ENCODE data around the gene CCL26. TPM values are rescaled to one million over a fixed set of nuclear protein-coding genes. Genes with fewer than 3 reads are reported as not detected.
A peak's percentile ranks its signal among the peaks of the same experiment; 100 is the strongest.

The CCL26 gene
- total RNA-seq, 6 experiments from 2014 or later: not detected

DNA sequence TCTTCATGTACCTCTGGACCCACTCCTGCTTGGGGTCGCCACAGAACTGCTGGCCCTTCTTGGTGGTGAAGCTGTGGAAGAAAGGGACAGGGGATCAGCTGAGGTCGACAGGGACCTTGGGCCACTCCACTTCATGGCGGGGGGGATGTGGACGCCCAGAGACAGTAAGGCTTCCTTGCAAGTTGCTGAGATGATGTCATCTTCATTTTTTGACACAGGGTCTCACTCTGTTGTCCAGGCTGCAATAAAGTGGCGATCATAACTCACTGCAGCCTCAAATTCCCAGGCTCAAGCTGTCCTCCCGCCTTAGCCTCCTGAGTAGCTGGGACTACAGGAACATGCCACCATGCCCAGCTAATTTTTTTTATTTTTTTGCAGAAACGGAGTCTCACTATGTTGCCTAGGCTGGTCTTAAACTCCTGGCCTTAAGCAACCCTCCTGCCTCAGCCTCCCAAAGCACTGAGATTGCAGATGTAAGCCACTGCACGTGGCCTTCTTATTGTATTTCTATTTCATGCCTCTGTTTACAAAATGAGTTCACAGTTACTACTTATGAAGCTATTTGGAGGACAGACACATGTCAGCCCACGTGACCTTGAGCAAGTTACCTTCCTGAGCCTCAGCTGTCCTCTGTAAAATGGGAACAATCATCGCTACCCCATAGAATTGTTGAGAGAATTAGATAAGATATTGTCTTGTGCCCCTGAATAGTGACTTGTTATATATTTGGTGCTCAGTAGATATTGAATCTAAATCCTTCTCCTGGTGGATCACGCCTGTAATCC lies 40.1 kb upstream of the CCL26 start:
- WGBS (ENCODE audit: insufficient coverage, low coverage, low lambda C conversion rate, missing lambda C conversion rate): 84% methylated on average over 6 of the region's 11 CpGs
- intact Hi-C loops (cut with DNase I): no loop called here
- TF ChIP-seq, protein P1, sequence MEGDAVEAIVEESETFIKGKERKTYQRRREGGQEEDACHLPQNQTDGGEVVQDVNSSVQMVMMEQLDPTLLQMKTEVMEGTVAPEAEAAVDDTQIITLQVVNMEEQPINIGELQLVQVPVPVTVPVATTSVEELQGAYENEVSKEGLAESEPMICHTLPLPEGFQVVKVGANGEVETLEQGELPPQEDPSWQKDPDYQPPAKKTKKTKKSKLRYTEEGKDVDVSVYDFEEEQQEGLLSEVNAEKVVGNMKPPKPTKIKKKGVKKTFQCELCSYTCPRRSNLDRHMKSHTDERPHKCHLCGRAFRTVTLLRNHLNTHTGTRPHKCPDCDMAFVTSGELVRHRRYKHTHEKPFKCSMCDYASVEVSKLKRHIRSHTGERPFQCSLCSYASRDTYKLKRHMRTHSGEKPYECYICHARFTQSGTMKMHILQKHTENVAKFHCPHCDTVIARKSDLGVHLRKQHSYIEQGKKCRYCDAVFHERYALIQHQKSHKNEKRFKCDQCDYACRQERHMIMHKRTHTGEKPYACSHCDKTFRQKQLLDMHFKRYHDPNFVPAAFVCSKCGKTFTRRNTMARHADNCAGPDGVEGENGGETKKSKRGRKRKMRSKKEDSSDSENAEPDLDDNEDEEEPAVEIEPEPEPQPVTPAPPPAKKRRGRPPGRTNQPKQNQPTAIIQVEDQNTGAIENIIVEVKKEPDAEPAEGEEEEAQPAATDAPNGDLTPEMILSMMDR (IDR thresholded peaks at IDR 0.05): no peak
- TF ChIP-seq POLR2A (IDR thresholded peaks at IDR 0.05): no peak
- no peak overlapping the region for H3K4me3 ChIP-seq
- ATAC-seq: no peak
- H3K36me3 ChIP-seq: no peaks in the 10 kb centered on the region
- no peaks in the 10 kb centered on the region for H3K9me3 ChIP-seq
- no peak overlapping the region for H3K27ac ChIP-seq
- no peak for DNase-seq
- no peaks in the 10 kb centered on the region for H3K4me1 ChIP-seq
- no peaks in the 10 kb centered on the region for H3K27me3 ChIP-seq

DNA sequence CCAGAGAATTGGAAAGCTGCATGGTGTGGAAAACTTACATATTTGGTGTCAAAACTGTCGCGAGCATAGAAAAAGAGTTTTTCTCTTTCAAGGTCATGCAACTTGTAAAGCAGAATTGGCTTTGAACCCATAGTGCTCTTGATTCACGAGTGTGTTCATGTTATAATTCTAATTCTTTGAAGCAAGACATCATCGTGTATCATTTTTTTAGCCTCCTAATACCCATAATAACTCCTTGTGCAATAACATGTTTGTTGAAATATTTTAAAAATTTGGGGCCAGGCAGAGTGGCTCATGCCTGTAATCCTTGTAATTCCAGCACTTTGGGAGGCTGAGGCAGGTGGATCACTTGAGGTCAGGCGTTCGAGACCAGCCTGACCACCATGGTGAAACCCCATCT lies 37.4 kb upstream of the CCL26 start:
- no peak overlapping the region for H3K4me3 ChIP-seq
- H3K27me3 ChIP-seq: no peaks in the 10 kb centered on the region
- 68% methylated on average over 4 of the region's 6 CpGs for WGBS (ENCODE audit: insufficient coverage, low coverage, low lambda C conversion rate, missing lambda C conversion rate)
- intact Hi-C loops (cut with DNase I): no loop called here
- H3K36me3 ChIP-seq: no peaks in the 10 kb centered on the region
- TF ChIP-seq POLR2A (IDR thresholded peaks at IDR 0.05): no peak
- TF ChIP-seq, protein P1 (IDR thresholded peaks at IDR 0.05): no peak
- no peak overlapping the region for H3K27ac ChIP-seq
- no peaks in the 10 kb centered on the region for H3K4me1 ChIP-seq
- DNase-seq (no peak), ATAC-seq (no peak)
- peaks cover 0 to 3% (median 0%) of the 10 kb centered on the region in 4 donors for H3K9me3 ChIP-seq

DNA sequence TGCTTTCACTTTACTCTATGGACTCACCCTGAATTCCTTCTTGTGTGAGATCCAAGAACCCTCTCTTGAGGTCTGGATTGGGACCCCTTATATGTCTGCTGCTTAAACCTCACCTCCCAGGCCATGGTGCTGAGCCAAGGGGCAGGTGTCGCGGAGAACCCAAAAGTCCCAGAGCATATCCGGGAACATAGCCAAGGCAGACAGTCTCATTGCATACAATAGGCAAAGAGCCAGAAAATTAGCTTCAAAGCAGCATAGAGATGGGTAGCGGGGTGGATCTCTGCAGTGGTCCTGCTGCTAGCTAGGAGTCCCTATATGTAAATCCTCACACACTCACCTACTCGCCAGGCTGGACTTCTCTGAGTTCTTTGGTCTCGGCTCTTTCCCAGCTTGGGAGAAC lies 36.1 kb upstream of the CCL26 start:
- WGBS (ENCODE audit: insufficient coverage, low coverage, low lambda C conversion rate, missing lambda C conversion rate): 17% methylated on average over 5 of the region's 6 CpGs
- DNase-seq (no peak), ATAC-seq (peak in 1 of 4 donors; percentile 38)
- Histone ChIP-seq H3K36me3 (no peaks in the 10 kb centered on the region), H3K27ac (no peak overlapping the region), H3K27me3 (no peaks in the 10 kb centered on the region), H3K4me3 (no peak overlapping the region), H3K9me3 (peaks cover 0 to 3% (median 0%) of the 10 kb centered on the region in 4 donors), H3K4me1 (no peaks in the 10 kb centered on the region)
- intact Hi-C loops (cut with DNase I): no loop called here
- TF ChIP-seq, protein P1 (IDR thresholded peaks at IDR 0.05): no peak
- TF ChIP-seq POLR2A (IDR thresholded peaks at IDR 0.05): no peak

DNA sequence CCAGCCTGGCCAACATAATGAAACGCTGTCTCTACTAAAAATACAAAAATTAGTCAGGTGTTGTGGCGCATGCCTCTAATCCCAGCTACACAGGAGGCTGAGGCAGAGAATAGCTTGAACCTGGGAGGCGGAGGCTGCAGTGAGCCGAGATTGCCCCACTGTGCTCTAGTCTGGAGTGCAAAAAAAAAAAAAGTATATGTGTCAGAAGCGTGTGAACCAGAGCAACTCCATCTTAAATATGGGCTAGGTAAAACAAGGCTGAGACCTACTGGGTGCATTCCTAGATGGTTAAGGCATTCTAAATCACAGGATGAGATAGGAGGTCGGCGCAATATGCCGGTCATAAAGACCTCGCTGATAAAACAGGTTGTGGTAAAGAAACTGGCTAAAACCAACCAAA lies 35.4 kb upstream of the CCL26 start:
- H3K27me3 ChIP-seq: no peaks in the 10 kb centered on the region
- intact Hi-C loops (cut with DNase I): no loop called here
- ATAC-seq (no peak), DNase-seq (no peak)
- TF ChIP-seq, protein P1 (IDR thresholded peaks at IDR 0.05): no peak
- no peaks in the 10 kb centered on the region for H3K4me1 ChIP-seq
- no peaks in the 10 kb centered on the region for H3K36me3 ChIP-seq
- H3K4me3 ChIP-seq: no peak overlapping the region
- peaks cover 0 to 3% (median 0%) of the 10 kb centered on the region in 4 donors for H3K9me3 ChIP-seq
- 69% methylated on average over 8 of the region's 9 CpGs for WGBS (ENCODE audit: insufficient coverage, low coverage, low lambda C conversion rate, missing lambda C conversion rate)
- H3K27ac ChIP-seq: no peak overlapping the region
